ENCODE data around the gene MERTK. TPM values are rescaled to one million over a fixed set of nuclear protein-coding genes. Genes with fewer than 3 reads are reported as not detected.
A peak's percentile ranks its signal among the peaks of the same experiment; 100 is the strongest.
"Not testable (repeated sequence)": the region's sequence is repeated elsewhere in the genome, so short reads cannot be mapped to it uniquely, and the experiment has no call there.

The MERTK gene
- total and polyA plus RNA-seq, 2 donors from 2014 or later: 9.2 to 32.2 TPM

GRCh38 chr2:111961663-111962062, 63.3 kb downstream of the MERTK start:
- no peaks in the 10 kb centered on the region for H3K9me3 ChIP-seq (ENCODE audit: control insufficient read depth in 2 of 3, insufficient read depth in 1 of 3, low read length in 3 of 3)
- DNase-seq (peak in 1 of 5 donors; percentile 64), FAIRE-seq (no peak)
- no peaks in the 10 kb centered on the region for H3K27me3 ChIP-seq (ENCODE audit: control insufficient read depth, insufficient read depth, low read length)
- H3K9ac ChIP-seq (ENCODE audit: low read length in 3 of 3): no peak overlapping the region
- intact Hi-C loops (cut with DNase I): no loop called here
- H3K4me1 ChIP-seq (ENCODE audit: control insufficient read depth in 2 of 3, insufficient read depth in 2 of 3, low read depth in 1 of 3, low read length in 3 of 3): peaks cover 0 to 6% (median 0%) of the 10 kb centered on the region in 3 donors
- no peak overlapping the region for H3K4me3 ChIP-seq (ENCODE audit: low read length in 3 of 3)
- H3K36me3 ChIP-seq (ENCODE audit: control insufficient read depth in 2 of 3, insufficient read depth in 3 of 3, low read length in 3 of 3): no peaks in the 10 kb centered on the region
- TF ChIP-seq CTCF (IDR thresholded peaks at IDR 0.05; ENCODE audit: borderline replicate concordance, extremely low read depth, insufficient read depth): no peak
- H3K27ac ChIP-seq (ENCODE audit: low read depth in 2 of 2, low read length in 2 of 2): no peak overlapping the region

- not testable (repeated sequence) for FAIRE-seq
Observed at GRCh38 chr2:111963086-111963485, 64.7 kb downstream of the MERTK start.

GRCh38 chr2:111963508-111963907, 65.1 kb downstream of the MERTK start:
- H3K4me1 ChIP-seq (ENCODE audit: control insufficient read depth in 2 of 3, insufficient read depth in 2 of 3, low read depth in 1 of 3, low read length in 3 of 3); H3K4me3 ChIP-seq (ENCODE audit: low read length in 3 of 3); H3K27me3 ChIP-seq (ENCODE audit: control insufficient read depth, insufficient read depth, low read length); H3K27ac ChIP-seq (ENCODE audit: low read depth in 2 of 2, low read length in 2 of 2); H3K36me3 ChIP-seq (ENCODE audit: control insufficient read depth in 2 of 3, insufficient read depth in 3 of 3, low read length in 3 of 3); intact Hi-C loops (cut with DNase I); FAIRE-seq; DNase-seq; H3K9ac ChIP-seq (ENCODE audit: low read length in 3 of 3); H3K9me3 ChIP-seq (ENCODE audit: control insufficient read depth in 2 of 3, insufficient read depth in 1 of 3, low read length in 3 of 3): not testable (repeated sequence)

More at GRCh38 chr2:111963086-111963485, 64.7 kb downstream of the MERTK start:
- DNase-seq; H3K4me1 ChIP-seq (ENCODE audit: control insufficient read depth in 2 of 3, insufficient read depth in 2 of 3, low read depth in 1 of 3, low read length in 3 of 3); H3K9ac ChIP-seq (ENCODE audit: low read length in 3 of 3); intact Hi-C loops (cut with DNase I); H3K4me3 ChIP-seq (ENCODE audit: low read length in 3 of 3); H3K27me3 ChIP-seq (ENCODE audit: control insufficient read depth, insufficient read depth, low read length); H3K9me3 ChIP-seq (ENCODE audit: control insufficient read depth in 2 of 3, insufficient read depth in 1 of 3, low read length in 3 of 3); H3K27ac ChIP-seq (ENCODE audit: low read depth in 2 of 2, low read length in 2 of 2); H3K36me3 ChIP-seq (ENCODE audit: control insufficient read depth in 2 of 3, insufficient read depth in 3 of 3, low read length in 3 of 3): not testable (repeated sequence)

- intact Hi-C loops (cut with DNase I): no loop called here
- H3K27ac ChIP-seq (ENCODE audit: low read depth in 2 of 2, low read length in 2 of 2): no peak overlapping the region
- H3K9me3 ChIP-seq (ENCODE audit: control insufficient read depth in 2 of 3, insufficient read depth in 1 of 3, low read length in 3 of 3): no peaks in the 10 kb centered on the region
- TF ChIP-seq CTCF (IDR thresholded peaks at IDR 0.05; ENCODE audit: borderline replicate concordance, extremely low read depth, insufficient read depth): no peak
- no peak overlapping the region for H3K4me3 ChIP-seq (ENCODE audit: low read length in 3 of 3)
- no peak for DNase-seq
- peaks cover 0 to 9% (median 7%) of the 10 kb centered on the region in 3 donors for H3K36me3 ChIP-seq (ENCODE audit: control insufficient read depth in 2 of 3, insufficient read depth in 3 of 3, low read length in 3 of 3)
- peaks cover 0 to 10% (median 0%) of the 10 kb centered on the region in 3 donors for H3K4me1 ChIP-seq (ENCODE audit: control insufficient read depth in 2 of 3, insufficient read depth in 2 of 3, low read depth in 1 of 3, low read length in 3 of 3)
- H3K27me3 ChIP-seq (ENCODE audit: control insufficient read depth, insufficient read depth, low read length): no peaks in the 10 kb centered on the region
- no peak for FAIRE-seq
- H3K9ac ChIP-seq (ENCODE audit: low read length in 3 of 3): no peak overlapping the region
Observed at GRCh38 chr2:111965062-111965461, 66.7 kb downstream of the MERTK start.

All from kidney (tissue), 14 donors.